Measurements from ENCODE around the gene FLVCR2.

Gene FLVCR2

GRCh38 chr14:75636100-75636692 lies 57.8 kb downstream of the FLVCR2 start:
- H3K4me3 ChIP-seq (ENCODE audit: low read depth, low read length): no peak overlapping the region
- no peak for DNase-seq (ENCODE audit: low read depth)
- no peak for TF ChIP-seq CTCF (IDR thresholded peaks at IDR 0.05; ENCODE audit: insufficient read depth, low read depth, low read length, missing control alignments)

GRCh38 chr14:75640876-75641275 lies 62.5 kb downstream of the FLVCR2 start:
- TF ChIP-seq CTCF (IDR thresholded peaks at IDR 0.05; ENCODE audit: insufficient read depth, low read depth, low read length, missing control alignments): no peak
- no peak for DNase-seq (ENCODE audit: low read depth)
- no peak overlapping the region for H3K4me3 ChIP-seq (ENCODE audit: low read depth, low read length)

GRCh38 chr14:75643985-75644384 lies 65.6 kb downstream of the FLVCR2 start:
- DNase-seq (ENCODE audit: low read depth): no peak
- H3K4me3 ChIP-seq (ENCODE audit: low read depth, low read length): no peak overlapping the region
- no peak for TF ChIP-seq CTCF (IDR thresholded peaks at IDR 0.05; ENCODE audit: insufficient read depth, low read depth, low read length, missing control alignments)

GRCh38 chr14:75645056-75645455 lies 66.6 kb downstream of the FLVCR2 start:
- no peak for DNase-seq (ENCODE audit: low read depth)
- H3K4me3 ChIP-seq (ENCODE audit: low read depth, low read length): no peak overlapping the region
- TF ChIP-seq CTCF (IDR thresholded peaks at IDR 0.05; ENCODE audit: insufficient read depth, low read depth, low read length, missing control alignments): no peak

- DNase-seq (ENCODE audit: low read depth): no peak
- H3K4me3 ChIP-seq (ENCODE audit: low read depth, low read length): no peak overlapping the region
- no peak for TF ChIP-seq CTCF (IDR thresholded peaks at IDR 0.05; ENCODE audit: insufficient read depth, low read depth, low read length, missing control alignments)
Measured at GRCh38 chr14:75646762-75647161, 68.3 kb downstream of the FLVCR2 start.

GRCh38 chr14:75647640-75648039 lies 69.2 kb downstream of the FLVCR2 start:
- no peak for DNase-seq (ENCODE audit: low read depth)
- no peak overlapping the region for H3K4me3 ChIP-seq (ENCODE audit: low read depth, low read length)
- no peak for TF ChIP-seq CTCF (IDR thresholded peaks at IDR 0.05; ENCODE audit: insufficient read depth, low read depth, low read length, missing control alignments)

All from GM12865 (cell line).